GM10266 (cell line): ENCODE results near the gene AGO3.
"Not testable (repeated sequence)": the region's sequence is repeated elsewhere in the genome, so short reads cannot be mapped to it uniquely, and the experiment has no call there.

Experiments
- DNase-seq: peaks from one replicate; pipeline ENCODE4 v3.0.0; 2012; ENCODE audit errors: extremely low spot score
- CTCF ChIP-seq: IDR thresholded peaks from 2 replicates; pipeline ENCODE4 v1.5.1; 2012; ENCODE audit warnings: mild to moderate bottlenecking, low read depth; ENCODE audit not compliant: control insufficient read depth, insufficient read depth; ENCODE audit errors: missing control alignments

Gene AGO3

GRCh38 chr1:35885961-35886558 lies 44.8 kb upstream of the AGO3 start:
- no peak for TF ChIP-seq CTCF
- no peak for DNase-seq

- TF ChIP-seq CTCF: no peak
- DNase-seq: no peak
Observed at GRCh38 chr1:35886577-35887431, 44.1 kb upstream of the AGO3 start.

GRCh38 chr1:35887508-35887907 lies 43.4 kb upstream of the AGO3 start:
- TF ChIP-seq CTCF: no peak
- no peak for DNase-seq

DNA sequence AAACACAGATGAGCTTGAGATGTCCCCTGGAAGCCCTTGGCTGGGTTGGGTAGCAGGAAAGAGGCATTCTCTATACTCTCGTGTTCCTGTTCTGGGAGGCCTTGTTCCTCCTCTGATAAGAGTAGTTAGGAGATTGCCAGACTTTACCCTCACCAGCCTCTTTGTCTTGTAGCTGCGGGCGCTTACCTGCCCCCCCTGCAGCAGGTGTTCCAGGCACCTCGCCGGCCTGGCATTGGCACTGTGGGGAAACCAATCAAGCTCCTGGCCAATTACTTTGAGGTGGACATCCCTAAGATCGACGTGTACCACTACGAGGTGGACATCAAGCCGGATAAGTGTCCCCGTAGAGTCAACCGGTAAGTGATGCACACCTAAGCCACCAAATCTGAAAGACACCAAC lies 42.6 kb upstream of the AGO3 start:
- DNase-seq: no peak
- no peak for TF ChIP-seq CTCF

- DNase-seq: not testable (repeated sequence)
Observed at GRCh38 chr1:35888981-35889380, 41.9 kb upstream of the AGO3 start.

GRCh38 chr1:35893051-35893879 lies 37.6 kb upstream of the AGO3 start:
- no peak for DNase-seq
- no peak for TF ChIP-seq CTCF

- TF ChIP-seq CTCF: no peak
- DNase-seq: peak; percentile 43
Observed at GRCh38 chr1:35894183-35894582, 36.7 kb upstream of the AGO3 start.
